Fibroblast of mammary gland (primary cell): ENCODE data around the gene HIVEP3.

Experiments
- DNase-seq: peaks from one replicate; pipeline ENCODE4 v3.0.0-alpha.2; 2010; ENCODE audit warnings: low read depth
- H3K4me3 ChIP-seq: 2 replicates; pipeline ENCODE4 v1.5.1; 2011; ENCODE audit warnings: low read depth, mild to moderate bottlenecking, low read length, moderate library complexity; ENCODE audit not compliant: control insufficient read depth
- TF ChIP-seq, protein P1 (sequence below): conservative IDR thresholded peaks from 2 replicates; pipeline ENCODE4 v1.5.1; 2011; ENCODE audit warnings: low read depth, low read length, inconsistent platforms; ENCODE audit not compliant: control insufficient read depth, insufficient read depth

The HIVEP3 gene

DNA sequence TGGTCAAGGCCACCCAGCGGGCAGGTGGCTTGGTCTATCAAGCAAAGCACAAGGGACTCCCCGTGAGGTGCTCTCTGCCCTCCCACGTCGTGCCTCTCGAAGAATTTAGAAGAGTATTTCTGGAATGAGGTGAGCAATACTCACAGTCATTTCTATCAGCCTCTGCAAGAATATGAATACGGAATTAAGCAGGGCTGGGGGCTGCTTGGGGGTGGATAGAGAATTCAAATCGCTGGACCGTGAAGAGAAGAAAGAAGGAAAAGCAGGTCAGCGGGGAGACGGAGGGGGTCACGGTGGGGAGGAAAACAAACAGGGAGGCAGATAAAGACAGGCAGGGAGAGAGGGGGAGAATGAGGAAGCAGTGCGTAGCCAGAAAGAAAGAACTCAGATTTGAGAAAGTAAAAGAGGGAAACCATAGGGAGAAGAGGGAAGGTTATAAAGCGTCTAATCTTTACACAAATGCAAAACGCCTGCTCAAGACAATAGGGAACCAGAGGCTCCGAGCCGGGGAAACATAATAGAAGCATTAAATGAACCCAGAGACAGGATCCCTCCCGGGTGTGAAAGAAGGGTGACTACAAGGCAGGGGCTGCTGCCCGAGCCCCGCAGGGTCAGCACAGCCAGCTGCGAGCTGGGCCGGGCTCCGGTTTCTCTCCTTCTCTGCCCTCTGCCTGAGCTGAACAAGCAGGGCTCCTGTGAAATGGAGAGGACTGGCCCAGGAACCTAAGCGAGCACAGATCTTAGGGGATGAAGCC is 432.2 kb downstream of the HIVEP3 start:
- H3K4me3 ChIP-seq: no peak overlapping the region
- no peak for DNase-seq
- TF ChIP-seq, protein P1, sequence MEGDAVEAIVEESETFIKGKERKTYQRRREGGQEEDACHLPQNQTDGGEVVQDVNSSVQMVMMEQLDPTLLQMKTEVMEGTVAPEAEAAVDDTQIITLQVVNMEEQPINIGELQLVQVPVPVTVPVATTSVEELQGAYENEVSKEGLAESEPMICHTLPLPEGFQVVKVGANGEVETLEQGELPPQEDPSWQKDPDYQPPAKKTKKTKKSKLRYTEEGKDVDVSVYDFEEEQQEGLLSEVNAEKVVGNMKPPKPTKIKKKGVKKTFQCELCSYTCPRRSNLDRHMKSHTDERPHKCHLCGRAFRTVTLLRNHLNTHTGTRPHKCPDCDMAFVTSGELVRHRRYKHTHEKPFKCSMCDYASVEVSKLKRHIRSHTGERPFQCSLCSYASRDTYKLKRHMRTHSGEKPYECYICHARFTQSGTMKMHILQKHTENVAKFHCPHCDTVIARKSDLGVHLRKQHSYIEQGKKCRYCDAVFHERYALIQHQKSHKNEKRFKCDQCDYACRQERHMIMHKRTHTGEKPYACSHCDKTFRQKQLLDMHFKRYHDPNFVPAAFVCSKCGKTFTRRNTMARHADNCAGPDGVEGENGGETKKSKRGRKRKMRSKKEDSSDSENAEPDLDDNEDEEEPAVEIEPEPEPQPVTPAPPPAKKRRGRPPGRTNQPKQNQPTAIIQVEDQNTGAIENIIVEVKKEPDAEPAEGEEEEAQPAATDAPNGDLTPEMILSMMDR: no peak

DNA sequence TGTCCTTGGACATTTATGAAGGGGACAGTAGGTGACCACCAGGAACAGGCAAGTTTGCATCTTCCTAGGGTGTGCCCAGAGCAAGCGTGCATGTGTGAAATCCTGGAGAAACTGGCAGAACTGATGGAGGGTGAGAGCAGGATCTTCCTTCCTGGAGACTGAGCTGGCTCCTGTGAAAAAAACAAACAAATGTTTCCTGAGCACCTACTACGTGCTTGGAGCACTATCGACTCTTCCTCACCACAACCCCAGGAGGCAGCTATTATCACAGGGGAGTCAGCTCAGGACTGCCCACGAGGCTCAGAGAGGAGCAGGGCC is 432.7 kb downstream of the HIVEP3 start:
- no peak overlapping the region for H3K4me3 ChIP-seq
- TF ChIP-seq, protein P1: no peak
- DNase-seq: no peak

DNA sequence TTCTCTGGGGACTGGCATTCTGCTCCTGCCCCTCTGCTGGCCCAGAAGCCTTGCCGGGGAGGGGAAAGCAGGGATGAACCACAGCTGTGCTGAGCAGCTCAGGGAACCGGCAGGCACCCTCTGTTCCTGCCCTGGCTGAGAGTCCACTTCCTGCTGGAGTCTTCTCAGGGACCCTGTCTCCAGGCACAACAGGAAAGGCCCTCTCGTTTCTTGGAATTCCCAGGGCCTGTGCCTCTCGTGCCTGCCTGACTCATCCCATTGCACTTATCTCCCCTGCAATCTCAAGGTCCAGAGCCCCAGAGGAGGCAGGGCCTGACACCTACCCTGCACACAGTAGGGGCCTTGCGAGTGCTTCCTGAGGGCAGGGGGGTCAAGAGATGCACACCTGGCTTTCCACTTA is 433.1 kb downstream of the HIVEP3 start:
- no peak overlapping the region for H3K4me3 ChIP-seq
- peak; percentile 61 for DNase-seq
- TF ChIP-seq, protein P1: no peak

DNA sequence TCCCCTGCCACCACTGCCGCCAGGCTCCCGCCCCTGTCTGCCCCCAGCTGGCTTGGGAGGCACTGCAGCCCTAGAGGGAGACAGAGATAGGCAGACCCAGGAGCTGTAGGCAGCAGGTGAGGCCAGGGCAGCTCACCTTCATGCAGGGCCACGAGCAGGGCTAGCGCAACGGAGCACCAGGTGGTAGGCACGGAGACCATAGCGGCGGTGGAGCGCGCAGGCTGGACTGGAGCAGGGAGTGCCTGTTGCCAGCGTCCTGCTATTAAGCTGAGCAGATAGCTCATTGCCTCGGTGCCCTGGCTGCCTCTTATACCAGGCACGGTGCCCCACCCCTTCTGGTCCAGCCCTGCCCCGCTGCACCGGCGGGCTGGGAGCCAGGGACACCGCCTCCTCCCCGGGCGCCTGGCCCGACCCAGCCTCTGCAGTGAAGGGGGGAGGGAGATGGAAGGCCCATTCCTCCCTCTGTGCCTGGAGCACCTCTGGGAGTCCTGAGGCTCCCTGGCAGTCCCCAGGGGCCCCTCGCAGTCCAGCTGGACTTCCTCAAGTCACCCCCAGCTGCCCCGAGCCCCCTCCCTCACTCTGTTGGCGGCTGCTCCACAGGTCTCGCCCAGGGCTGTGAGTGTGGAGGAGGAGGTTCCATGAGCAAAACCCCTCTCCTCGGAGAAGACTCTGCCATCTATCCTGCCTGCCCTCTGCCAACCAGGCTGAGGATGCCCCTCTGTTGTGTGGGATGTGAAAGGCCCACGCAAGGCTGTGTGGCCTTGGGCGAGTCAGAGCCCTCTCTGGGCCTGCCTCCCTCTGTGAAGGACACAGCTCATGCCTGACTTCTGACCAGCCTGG is 434.1 kb downstream of the HIVEP3 start, which contains the start of gene EDN2:
Gene EDN2 (minus strand): TSS at position 282 of the 840 bp plus-strand sequence. CDS start 82 bp downstream, at position 200.
- no peak within 1 kb of the TSS for H3K4me3 ChIP-seq
- TF ChIP-seq, protein P1: no peak
- DNase-seq: no peak

DNA sequence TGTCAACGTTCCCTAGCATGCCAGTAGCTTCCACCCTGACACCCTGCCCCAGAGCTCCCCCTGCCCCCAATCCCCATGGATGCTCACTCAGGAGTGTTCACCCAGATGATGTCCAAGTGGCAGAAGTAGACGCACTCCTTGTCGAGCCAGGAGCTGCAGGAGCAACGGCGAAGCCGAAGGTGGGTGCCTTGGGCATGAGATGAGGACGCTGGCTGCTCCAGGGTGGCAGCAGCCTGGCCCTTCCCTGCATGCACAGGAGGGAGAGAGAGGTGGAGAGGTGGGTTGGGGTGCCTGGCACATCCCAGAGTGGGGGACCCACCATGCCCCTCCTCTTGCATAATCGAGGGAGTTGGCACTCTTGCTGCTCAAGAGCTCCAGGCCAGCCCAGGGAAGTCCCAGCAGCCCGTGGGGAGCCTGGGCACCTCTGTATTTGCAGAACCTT is 434.7 kb downstream of the HIVEP3 start:
- TF ChIP-seq, protein P1: no peak
- no peak for DNase-seq
- H3K4me3 ChIP-seq: no peak overlapping the region

DNA sequence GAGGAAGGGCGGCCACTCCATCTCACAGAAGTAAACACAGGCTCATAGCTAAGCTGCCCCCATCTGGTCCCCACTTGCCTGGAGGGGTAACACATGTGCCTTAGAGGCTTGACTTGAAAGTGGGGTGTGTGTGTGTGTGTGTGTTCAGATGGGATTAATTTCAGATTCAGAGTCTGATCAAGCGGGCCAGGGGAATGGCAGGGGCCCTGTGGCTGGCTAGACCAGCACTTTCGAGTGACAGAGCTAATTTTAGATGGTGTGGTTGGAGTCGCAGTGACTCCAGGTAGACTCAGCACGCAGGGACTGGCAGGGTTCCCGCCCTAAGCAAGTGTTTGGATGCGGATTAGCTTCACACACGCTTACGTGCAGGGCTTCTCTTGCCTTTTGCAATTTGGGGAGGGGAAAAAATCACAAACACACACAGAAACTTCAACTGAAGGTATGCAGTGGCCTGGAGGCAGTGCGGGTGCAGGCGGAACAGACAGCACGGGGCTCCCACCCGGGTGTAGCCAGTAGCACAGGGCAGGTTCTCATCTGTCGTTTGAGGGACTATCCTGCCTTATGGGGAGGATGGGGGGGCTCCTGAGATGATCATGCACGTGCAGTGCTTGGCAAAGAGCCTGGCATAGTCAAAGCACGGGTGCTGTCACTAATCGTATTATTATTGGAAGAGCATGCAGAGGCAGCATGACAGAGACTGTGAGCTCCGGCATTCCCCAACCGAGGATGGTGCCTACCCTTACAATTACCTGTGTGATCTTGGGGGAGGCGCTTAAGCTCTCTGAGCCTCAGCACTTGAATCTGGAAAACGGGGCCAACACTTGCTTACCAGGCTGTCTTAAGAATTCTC is 435.5 kb downstream of the HIVEP3 start:
- DNase-seq: no peak
- TF ChIP-seq, protein P1: no peak
- no peak overlapping the region for H3K4me3 ChIP-seq
